K562 (cell line): Measurements from ENCODE around the gene CDC45. TPM values are rescaled to one million over a fixed set of nuclear protein-coding genes. Genes with fewer than 3 reads are reported as not detected.
A peak's percentile ranks its signal among the peaks of the same experiment; 100 is the strongest.

ENCODE experiments used
- BMI1 ChIP-seq: fragments of 150-350 bp; IDR thresholded peaks from 2 replicates; pipeline ENCODE4 v1.6.1; 2014; ENCODE audit warnings: low read length
- CBFB ChIP-seq: sonication (generic); formaldehyde crosslinking; IDR thresholded peaks from 2 replicates; pipeline ENCODE4 v1.4.0; 2020; ENCODE audit warnings: mild to moderate bottlenecking, missing genetic modification reagents
- CC2D1A ChIP-seq: fragments of 450-650 bp; IDR thresholded peaks from 2 replicates; pipeline ENCODE4 v1.6.1; 2017; ENCODE audit warnings: mild to moderate bottlenecking
- FIP1L1 ChIP-seq: fragments of 200-400 bp; formaldehyde crosslinking; IDR thresholded peaks from 2 replicates; pipeline ENCODE4 v1.6.1; 2018; ENCODE audit warnings: mild to moderate bottlenecking, low read depth, low read length; ENCODE audit not compliant: poor library complexity, severe bottlenecking
- PTBP1 ChIP-seq: fragments of 200-400 bp; formaldehyde crosslinking; IDR thresholded peaks from 2 replicates; pipeline ENCODE4 v1.6.1; 2017; ENCODE audit warnings: low read depth, low read length
- PURB ChIP-seq: sonication (generic); formaldehyde crosslinking; IDR thresholded peaks from 2 replicates; pipeline ENCODE4 v1.9.0; 2021; ENCODE audit warnings: low read depth, mild to moderate bottlenecking, missing genetic modification reagents
- RBM14 ChIP-seq: fragments of 200-400 bp; formaldehyde crosslinking; IDR thresholded peaks from 2 replicates; pipeline ENCODE4 v1.6.1; 2018; ENCODE audit warnings: low read depth, mild to moderate bottlenecking, low read length, moderate library complexity, borderline replicate concordance; ENCODE audit not compliant: insufficient read depth
- ZNF586 ChIP-seq: fragments of 450-650 bp; formaldehyde crosslinking; conservative IDR thresholded peaks from 2 replicates; pipeline ENCODE4 v1.4.0; 2020; ENCODE audit warnings: mild to moderate bottlenecking, moderate library complexity
- ZNF699 ChIP-seq: fragments of 250-450 bp; sonication (Bioruptor Pico); IDR thresholded peaks from 2 replicates; pipeline ENCODE4 v1.8.0; 2021; ENCODE audit warnings: mild to moderate bottlenecking, moderate library complexity; ENCODE audit not compliant: insufficient replicate concordance
- polyA plus RNA-seq, 8 experiments: library from polyadenylated mRNA; depleted of rRNA in 4 of 8; stranded (reverse) in 5 of 8; unstranded in 3 of 8; fragments of >200 nt; fragmentation: Nextera tagmentation in 2 of 8; fragmentation: Illumina TruSeq in 1 of 8; extraction: Ambion mirVana in 2 of 8; extraction: Trizol in 1 of 8; gene quantifications; 2 replicates each; pipeline versions ENCODE4 v1.2.1 to v1.2.3, GENCODE V29; 2011 to 2014; ENCODE audit warnings: inconsistent platforms in 1 of 8, missing spikeins in 1 of 8
- total RNA-seq, 7 experiments: library from RNA; depleted of rRNA in 6 of 7; stranded (reverse); fragments of >200 nt in 6 of 7; fragmentation: Illumina TruSeq in 2 of 7; extraction: Trizol in 2 of 7; gene quantifications; 2 replicates each; pipeline versions ENCODE4 v1.2.1 to v1.2.3, GENCODE V29; 2011 to 2021; ENCODE audit warnings: low replicate concordance in 1 of 7
- TF ChIP-seq, protein P1 (sequence below), 2 experiments: fragments of 150-350 bp in 1 of 2; IDR thresholded peaks; 2 replicates each; pipeline ENCODE4 v1.6.1; 2012 to 2016; ENCODE audit warnings: low read depth in 2 of 2, low read length in 2 of 2, mild to moderate bottlenecking in 1 of 2, moderate library complexity in 1 of 2
- TF ChIP-seq, protein P2 (sequence below): fragments of 450-650 bp; IDR thresholded peaks from 2 replicates; pipeline ENCODE4 v1.6.1; 2016; ENCODE audit warnings: mild to moderate bottlenecking, moderate library complexity

The CDC45 gene
- total and polyA plus RNA-seq, 9 of the 15 experiments (the other 6 are each of a cell fraction or from before 2014, with no cell fraction given) = 251 to 580 (median 410) TPM

DNA sequence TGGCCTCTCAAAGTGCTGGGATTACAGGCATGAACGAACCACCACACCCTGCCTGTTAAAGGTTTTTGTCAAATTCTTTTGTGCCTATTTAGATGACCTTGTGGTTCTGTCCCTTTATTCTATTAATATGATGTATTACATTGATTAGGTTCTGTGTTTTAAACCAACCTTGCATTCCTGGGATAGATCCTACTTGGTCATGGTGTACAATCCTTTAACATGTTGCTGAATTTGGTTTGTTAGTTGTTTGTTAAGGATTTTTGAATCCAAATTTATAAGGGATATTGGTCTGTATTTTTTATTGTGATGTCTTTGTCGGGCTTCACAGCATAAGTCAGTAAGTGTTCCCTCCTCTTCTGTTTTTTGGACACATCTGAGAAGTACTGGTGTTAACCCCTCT lies 73.5 kb downstream of the CDC45 start (continued):
- TF ChIP-seq ZNF699 (CRISPR knock-in tag) (peak; percentile 54), CBFB (CRISPR knock-in tag) (no peak), ZNF586 (CRISPR knock-in tag) (no peak), CC2D1A (no peak), RBM14 (no peak), PURB (no peak), BMI1 (0 out of 2 replicates have a peak, but pooled peaks have one; percentile 19), FIP1L1 (no peak), PTBP1 (no peak)
- TF ChIP-seq, protein P1, sequence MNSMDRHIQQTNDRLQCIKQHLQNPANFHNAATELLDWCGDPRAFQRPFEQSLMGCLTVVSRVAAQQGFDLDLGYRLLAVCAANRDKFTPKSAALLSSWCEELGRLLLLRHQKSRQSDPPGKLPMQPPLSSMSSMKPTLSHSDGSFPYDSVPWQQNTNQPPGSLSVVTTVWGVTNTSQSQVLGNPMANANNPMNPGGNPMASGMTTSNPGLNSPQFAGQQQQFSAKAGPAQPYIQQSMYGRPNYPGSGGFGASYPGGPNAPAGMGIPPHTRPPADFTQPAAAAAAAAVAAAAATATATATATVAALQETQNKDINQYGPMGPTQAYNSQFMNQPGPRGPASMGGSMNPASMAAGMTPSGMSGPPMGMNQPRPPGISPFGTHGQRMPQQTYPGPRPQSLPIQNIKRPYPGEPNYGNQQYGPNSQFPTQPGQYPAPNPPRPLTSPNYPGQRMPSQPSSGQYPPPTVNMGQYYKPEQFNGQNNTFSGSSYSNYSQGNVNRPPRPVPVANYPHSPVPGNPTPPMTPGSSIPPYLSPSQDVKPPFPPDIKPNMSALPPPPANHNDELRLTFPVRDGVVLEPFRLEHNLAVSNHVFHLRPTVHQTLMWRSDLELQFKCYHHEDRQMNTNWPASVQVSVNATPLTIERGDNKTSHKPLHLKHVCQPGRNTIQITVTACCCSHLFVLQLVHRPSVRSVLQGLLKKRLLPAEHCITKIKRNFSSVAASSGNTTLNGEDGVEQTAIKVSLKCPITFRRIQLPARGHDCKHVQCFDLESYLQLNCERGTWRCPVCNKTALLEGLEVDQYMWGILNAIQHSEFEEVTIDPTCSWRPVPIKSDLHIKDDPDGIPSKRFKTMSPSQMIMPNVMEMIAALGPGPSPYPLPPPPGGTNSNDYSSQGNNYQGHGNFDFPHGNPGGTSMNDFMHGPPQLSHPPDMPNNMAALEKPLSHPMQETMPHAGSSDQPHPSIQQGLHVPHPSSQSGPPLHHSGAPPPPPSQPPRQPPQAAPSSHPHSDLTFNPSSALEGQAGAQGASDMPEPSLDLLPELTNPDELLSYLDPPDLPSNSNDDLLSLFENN (IDR thresholded peaks at IDR 0.05; ENCODE audit: low read depth in 2 of 2, low read length in 2 of 2) = 0 out of 4 replicates have a peak, but pooled peaks of 1 of the 2 experiments have one; percentile 23
- TF ChIP-seq, protein P2, sequence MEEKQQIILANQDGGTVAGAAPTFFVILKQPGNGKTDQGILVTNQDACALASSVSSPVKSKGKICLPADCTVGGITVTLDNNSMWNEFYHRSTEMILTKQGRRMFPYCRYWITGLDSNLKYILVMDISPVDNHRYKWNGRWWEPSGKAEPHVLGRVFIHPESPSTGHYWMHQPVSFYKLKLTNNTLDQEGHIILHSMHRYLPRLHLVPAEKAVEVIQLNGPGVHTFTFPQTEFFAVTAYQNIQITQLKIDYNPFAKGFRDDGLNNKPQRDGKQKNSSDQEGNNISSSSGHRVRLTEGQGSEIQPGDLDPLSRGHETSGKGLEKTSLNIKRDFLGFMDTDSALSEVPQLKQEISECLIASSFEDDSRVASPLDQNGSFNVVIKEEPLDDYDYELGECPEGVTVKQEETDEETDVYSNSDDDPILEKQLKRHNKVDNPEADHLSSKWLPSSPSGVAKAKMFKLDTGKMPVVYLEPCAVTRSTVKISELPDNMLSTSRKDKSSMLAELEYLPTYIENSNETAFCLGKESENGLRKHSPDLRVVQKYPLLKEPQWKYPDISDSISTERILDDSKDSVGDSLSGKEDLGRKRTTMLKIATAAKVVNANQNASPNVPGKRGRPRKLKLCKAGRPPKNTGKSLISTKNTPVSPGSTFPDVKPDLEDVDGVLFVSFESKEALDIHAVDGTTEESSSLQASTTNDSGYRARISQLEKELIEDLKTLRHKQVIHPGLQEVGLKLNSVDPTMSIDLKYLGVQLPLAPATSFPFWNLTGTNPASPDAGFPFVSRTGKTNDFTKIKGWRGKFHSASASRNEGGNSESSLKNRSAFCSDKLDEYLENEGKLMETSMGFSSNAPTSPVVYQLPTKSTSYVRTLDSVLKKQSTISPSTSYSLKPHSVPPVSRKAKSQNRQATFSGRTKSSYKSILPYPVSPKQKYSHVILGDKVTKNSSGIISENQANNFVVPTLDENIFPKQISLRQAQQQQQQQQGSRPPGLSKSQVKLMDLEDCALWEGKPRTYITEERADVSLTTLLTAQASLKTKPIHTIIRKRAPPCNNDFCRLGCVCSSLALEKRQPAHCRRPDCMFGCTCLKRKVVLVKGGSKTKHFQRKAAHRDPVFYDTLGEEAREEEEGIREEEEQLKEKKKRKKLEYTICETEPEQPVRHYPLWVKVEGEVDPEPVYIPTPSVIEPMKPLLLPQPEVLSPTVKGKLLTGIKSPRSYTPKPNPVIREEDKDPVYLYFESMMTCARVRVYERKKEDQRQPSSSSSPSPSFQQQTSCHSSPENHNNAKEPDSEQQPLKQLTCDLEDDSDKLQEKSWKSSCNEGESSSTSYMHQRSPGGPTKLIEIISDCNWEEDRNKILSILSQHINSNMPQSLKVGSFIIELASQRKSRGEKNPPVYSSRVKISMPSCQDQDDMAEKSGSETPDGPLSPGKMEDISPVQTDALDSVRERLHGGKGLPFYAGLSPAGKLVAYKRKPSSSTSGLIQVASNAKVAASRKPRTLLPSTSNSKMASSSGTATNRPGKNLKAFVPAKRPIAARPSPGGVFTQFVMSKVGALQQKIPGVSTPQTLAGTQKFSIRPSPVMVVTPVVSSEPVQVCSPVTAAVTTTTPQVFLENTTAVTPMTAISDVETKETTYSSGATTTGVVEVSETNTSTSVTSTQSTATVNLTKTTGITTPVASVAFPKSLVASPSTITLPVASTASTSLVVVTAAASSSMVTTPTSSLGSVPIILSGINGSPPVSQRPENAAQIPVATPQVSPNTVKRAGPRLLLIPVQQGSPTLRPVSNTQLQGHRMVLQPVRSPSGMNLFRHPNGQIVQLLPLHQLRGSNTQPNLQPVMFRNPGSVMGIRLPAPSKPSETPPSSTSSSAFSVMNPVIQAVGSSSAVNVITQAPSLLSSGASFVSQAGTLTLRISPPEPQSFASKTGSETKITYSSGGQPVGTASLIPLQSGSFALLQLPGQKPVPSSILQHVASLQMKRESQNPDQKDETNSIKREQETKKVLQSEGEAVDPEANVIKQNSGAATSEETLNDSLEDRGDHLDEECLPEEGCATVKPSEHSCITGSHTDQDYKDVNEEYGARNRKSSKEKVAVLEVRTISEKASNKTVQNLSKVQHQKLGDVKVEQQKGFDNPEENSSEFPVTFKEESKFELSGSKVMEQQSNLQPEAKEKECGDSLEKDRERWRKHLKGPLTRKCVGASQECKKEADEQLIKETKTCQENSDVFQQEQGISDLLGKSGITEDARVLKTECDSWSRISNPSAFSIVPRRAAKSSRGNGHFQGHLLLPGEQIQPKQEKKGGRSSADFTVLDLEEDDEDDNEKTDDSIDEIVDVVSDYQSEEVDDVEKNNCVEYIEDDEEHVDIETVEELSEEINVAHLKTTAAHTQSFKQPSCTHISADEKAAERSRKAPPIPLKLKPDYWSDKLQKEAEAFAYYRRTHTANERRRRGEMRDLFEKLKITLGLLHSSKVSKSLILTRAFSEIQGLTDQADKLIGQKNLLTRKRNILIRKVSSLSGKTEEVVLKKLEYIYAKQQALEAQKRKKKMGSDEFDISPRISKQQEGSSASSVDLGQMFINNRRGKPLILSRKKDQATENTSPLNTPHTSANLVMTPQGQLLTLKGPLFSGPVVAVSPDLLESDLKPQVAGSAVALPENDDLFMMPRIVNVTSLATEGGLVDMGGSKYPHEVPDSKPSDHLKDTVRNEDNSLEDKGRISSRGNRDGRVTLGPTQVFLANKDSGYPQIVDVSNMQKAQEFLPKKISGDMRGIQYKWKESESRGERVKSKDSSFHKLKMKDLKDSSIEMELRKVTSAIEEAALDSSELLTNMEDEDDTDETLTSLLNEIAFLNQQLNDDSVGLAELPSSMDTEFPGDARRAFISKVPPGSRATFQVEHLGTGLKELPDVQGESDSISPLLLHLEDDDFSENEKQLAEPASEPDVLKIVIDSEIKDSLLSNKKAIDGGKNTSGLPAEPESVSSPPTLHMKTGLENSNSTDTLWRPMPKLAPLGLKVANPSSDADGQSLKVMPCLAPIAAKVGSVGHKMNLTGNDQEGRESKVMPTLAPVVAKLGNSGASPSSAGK = no peak
